Immature natural killer cell (primary cell): ENCODE results near the gene ALAD. TPM values are rescaled to one million over a fixed set of nuclear protein-coding genes. Genes with fewer than 3 reads are reported as not detected.
"Not testable (repeated sequence)": the region's sequence is repeated elsewhere in the genome, so short reads cannot be mapped to it uniquely, and the experiment has no call there.

Experiments used
- DNase-seq, 3 donors: peaks; one replicate each; pipeline ENCODE4 v3.0.0; 2022; ENCODE audit warnings: mixed read lengths in 1 of 3
- H3K27ac Mint-ChIP-seq, 6 donors: one replicate each; pipeline ENCODE4 v1.8.0; 2020; ENCODE audit warnings: mixed read lengths in 6 of 6, mild to moderate bottlenecking in 5 of 6, inconsistent platforms in 4 of 6, moderate library complexity in 3 of 6
- H3K27me3 Mint-ChIP-seq, 3 donors: one replicate each; pipeline ENCODE4 v1.8.0; 2020 to 2021; ENCODE audit warnings: low read depth in 3 of 3, mild to moderate bottlenecking in 3 of 3, mixed read lengths in 3 of 3, moderate library complexity in 3 of 3, inconsistent platforms in 1 of 3
- H3K36me3 Mint-ChIP-seq, 3 donors: one replicate each; pipeline ENCODE4 v1.8.0; 2020; ENCODE audit warnings: mixed read lengths in 3 of 3, inconsistent platforms in 2 of 3, mild to moderate bottlenecking in 2 of 3
- H3K4me1 Mint-ChIP-seq, 2 donors: one replicate each; pipeline ENCODE4 v1.8.0; 2020; ENCODE audit warnings: inconsistent platforms in 2 of 2, mild to moderate bottlenecking in 2 of 2, mixed read lengths in 2 of 2, moderate library complexity in 1 of 2
- H3K4me3 Mint-ChIP-seq, 5 donors: one replicate each; pipeline ENCODE4 v1.8.0; 2020; ENCODE audit warnings: mild to moderate bottlenecking in 5 of 5, mixed read lengths in 5 of 5, inconsistent platforms in 3 of 5, moderate library complexity in 3 of 5
- H3K9me3 Mint-ChIP-seq, 6 donors: one replicate each; pipeline ENCODE4 v1.8.0; 2020; ENCODE audit warnings: mild to moderate bottlenecking in 6 of 6, mixed read lengths in 6 of 6, inconsistent platforms in 4 of 6, moderate library complexity in 3 of 6
- polyA plus RNA-seq, 3 donors: library from polyadenylated mRNA; unstranded; fragments of 300-500 nt; fragmentation: Illumina TruSeq; gene quantifications; one replicate each; pipeline ENCODE4 v1.2.3, GENCODE V29; 2021

The ALAD gene
- polyA plus RNA-seq, 3 donors from 2014 or later = 11.9 to 26.7 (median 19.7) TPM

DNA sequence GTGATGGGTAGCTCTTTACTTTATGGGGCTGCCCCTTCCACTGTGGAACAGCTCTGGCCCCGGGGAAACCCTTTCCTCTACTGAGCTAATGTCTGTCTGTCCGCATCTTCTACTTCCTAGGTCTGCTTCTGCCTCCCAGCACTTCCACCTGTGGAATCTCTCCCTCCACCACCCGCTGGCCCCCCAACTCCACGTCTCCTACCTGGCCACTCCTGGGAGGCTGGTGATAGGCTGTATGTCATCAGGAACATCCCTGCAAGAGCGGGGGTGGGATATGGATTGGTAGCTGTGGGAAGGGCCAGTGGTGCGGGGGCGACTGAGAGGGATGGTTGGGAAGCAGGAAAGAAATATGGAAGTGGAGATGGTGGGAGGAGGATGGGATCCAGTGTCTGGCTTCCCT is 9.2 kb downstream of the ALAD start:
- Mint-ChIP-seq H3K4me1 (peaks cover 0 to 3% of the 10 kb centered on the region in 2 donors), H3K27me3 (peaks cover 0 to 3% (median 0%) of the 10 kb centered on the region in 3 donors), H3K9me3 (no peaks in the 10 kb centered on the region), H3K4me3 (no peak overlapping the region), H3K27ac (no peak overlapping the region), H3K36me3 (peaks cover 8 to 37% (median 14%) of the 10 kb centered on the region in 3 donors)
- no peak for DNase-seq

DNA sequence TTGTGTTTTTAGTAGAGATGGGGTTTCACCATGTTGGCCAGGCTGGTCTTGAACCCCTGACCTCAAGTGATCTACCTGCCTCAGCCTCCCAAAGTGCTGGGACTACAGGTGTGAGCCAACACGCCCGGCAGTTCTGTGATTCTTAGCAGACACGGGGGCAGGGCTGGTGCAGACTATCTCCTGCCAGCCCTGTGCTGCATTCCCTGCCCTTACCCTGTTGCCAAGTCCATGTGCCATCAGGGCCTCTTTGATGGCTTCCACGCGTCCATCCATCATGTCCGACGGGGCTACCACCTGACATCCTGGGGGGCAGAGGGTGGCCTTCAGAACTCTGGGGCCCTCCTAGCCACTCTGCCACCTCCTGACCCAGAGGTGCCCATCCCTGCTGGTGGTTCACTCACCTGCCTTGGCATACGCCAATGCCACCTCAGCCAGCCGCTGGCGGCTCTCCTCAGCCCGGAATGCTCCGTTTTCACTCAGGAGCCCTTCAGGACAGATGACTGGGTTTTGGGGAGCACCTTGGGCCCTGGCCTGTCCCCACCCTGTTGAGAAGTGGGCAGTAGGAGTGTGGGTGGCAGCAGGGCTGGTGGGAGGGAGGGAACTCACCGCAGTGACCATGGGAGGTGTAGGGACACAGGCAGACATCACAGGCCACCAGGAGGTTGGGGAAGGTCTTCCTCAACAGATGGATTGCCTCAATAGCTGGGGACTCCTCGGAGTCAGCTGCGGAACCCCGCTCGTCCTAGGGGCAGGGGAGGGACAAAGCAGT is 10.7 kb downstream of the ALAD start:
- H3K9me3 Mint-ChIP-seq = no peaks in the 10 kb centered on the region

DNA sequence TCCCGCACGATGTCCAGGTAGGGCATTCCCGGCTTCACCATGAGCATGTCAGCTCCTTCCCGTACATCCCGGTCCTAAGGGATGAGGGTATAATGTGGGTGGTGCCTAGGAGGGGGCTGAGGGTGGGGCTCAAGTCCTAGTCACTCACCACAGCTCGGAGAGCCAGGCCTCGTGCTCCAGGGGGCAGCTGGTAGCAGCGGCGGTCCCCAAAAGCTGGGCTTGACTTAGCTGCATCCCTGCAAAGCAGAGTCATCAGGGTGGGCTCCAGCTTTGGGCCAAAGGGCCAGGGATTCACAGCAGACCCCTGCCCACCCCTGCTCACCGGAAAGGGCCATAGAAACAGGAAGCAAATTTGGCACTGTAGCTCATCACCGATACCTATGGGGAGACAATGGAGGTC is 11.6 kb downstream of the ALAD start:
- no peak overlapping the region for H3K4me3 Mint-ChIP-seq
- H3K36me3 Mint-ChIP-seq = peaks cover 8 to 45% (median 16%) of the 10 kb centered on the region in 3 donors
- no peaks in the 10 kb centered on the region for H3K4me1 Mint-ChIP-seq
- H3K9me3 Mint-ChIP-seq = no peaks in the 10 kb centered on the region
- no peak for DNase-seq
- H3K27me3 Mint-ChIP-seq = peaks cover 0 to 3% (median 0%) of the 10 kb centered on the region in 3 donors
- no peak overlapping the region for H3K27ac Mint-ChIP-seq

More for the DNA sequence above, 10.7 kb downstream of the ALAD start:
- Mint-ChIP-seq H3K36me3 (peaks cover 8 to 45% (median 16%) of the 10 kb centered on the region in 3 donors), H3K27ac (no peak overlapping the region), H3K4me3 (no peak overlapping the region), H3K4me1 (no peaks in the 10 kb centered on the region), H3K27me3 (peaks cover 0 to 3% (median 0%) of the 10 kb centered on the region in 3 donors)
- DNase-seq = no peak

DNA sequence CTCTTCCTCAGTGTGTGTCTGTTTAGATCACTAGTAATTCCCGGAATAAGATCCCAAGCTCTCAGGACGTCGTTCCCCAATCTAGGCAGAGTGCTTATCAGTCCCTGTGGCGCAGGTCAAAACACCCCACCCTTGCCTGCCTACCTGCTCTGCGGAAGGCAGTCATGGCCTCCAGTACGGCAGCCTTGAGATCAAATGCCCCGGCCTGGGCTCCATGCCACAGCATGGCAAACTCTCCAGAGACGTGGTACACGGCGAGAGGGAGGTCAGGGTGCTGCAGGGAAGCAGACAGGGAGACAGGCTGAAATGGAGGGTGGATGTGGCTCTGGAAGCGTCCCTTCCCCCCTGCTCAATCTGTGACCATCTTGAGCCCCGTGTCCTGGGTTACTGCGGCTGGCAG is 12.3 kb downstream of the ALAD start:
- Mint-ChIP-seq H3K27me3 (peaks cover 0 to 3% (median 0%) of the 10 kb centered on the region in 3 donors), H3K27ac (no peak overlapping the region), H3K4me3 (no peak overlapping the region), H3K36me3 (peaks cover 8 to 45% (median 16%) of the 10 kb centered on the region in 3 donors), H3K9me3 (no peaks in the 10 kb centered on the region), H3K4me1 (no peaks in the 10 kb centered on the region)
- DNase-seq = no peak

DNA sequence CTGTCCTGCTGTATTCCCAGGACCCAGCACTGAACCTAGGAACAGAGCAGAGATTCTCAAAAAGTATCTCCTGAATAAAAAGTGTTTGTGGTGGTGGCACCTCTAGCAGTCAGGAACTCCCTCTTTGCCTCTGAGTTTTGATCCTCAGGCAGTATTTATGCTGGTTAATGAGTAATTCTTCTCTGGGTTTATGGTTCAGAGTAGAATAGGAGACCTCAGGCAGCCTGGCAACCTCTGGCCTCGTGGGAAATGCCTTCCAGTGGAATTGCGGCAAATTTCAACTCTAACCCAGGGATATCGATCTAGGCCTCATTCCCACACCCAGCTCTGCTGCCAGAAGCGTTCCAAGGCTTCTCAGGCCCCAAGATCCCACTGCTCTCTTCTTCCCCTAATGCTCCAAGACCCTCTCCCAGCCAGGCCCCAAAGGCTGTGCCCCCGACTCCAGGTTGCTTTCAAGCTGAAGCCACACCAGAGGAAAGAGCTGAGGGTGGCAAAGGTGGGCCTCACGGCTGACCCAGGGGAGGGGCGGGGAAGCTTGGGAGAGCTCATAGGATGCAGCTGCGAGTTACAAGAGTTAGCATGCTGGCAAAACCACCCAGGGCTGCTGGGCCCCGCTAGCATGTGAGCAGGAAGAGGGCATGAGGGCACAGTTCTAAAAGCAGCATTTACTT is 13.4 kb downstream of the ALAD start:
- Mint-ChIP-seq H3K4me3 (no peak overlapping the region), H3K4me1 (no peaks in the 10 kb centered on the region), H3K27ac (peak overlapping the region in 1 of 6 donors; percentile 71)

DNA sequence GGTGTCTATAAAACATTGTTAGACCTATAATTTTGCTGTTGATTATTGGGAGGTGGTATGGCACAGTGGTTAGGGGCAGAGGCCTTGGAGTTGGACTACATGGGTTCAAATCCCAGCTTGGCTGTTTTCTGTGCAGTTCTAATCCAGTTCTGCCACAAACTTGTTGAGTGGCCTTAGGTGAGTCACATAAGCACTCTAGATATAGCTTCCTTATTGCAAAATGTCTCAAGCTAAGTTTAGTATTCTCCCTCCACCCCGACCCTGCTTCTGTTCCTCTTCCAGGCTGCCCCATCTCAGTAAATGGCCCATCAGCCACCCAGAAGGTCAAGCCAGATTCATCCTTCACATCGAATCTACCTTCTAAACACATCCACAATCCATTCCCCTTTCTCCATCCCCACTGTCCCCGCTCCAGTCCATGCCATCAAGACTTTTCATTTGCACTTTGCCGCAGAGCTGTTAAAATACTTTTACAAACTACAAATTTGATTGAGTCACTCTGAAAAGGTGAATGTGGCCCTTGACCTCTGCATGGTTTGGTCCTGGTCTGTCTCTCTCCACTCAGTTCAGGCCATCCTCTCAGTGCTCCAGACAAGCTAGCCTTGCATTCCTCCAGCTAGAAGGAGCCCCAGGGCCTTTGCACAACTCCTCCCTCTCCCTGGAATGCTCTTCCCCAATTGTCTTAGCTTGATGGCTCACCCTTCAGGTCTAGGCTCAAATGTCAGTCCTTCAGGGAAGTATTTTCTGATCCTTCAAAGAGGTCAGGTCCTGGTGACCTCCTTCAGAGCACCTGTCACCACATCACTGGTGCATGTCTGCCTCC is 14.3 kb downstream of the ALAD start:
- Mint-ChIP-seq H3K4me3 (no peak overlapping the region), H3K36me3 (peaks cover 8 to 33% (median 16%) of the 10 kb centered on the region in 3 donors), H3K27ac (peak overlapping the region in 1 of 6 donors; percentile 71), H3K4me1 (no peaks in the 10 kb centered on the region), H3K27me3 (peaks cover 0 to 1% (median 0%) of the 10 kb centered on the region in 3 donors), H3K9me3 (no peaks in the 10 kb centered on the region)
- no peak for DNase-seq

More for the DNA sequence above, 13.4 kb downstream of the ALAD start:
- no peak for DNase-seq
- peaks cover 8 to 41% (median 16%) of the 10 kb centered on the region in 3 donors for H3K36me3 Mint-ChIP-seq
- no peaks in the 10 kb centered on the region for H3K9me3 Mint-ChIP-seq
- H3K27me3 Mint-ChIP-seq = peaks cover 0 to 1% (median 0%) of the 10 kb centered on the region in 3 donors

DNA sequence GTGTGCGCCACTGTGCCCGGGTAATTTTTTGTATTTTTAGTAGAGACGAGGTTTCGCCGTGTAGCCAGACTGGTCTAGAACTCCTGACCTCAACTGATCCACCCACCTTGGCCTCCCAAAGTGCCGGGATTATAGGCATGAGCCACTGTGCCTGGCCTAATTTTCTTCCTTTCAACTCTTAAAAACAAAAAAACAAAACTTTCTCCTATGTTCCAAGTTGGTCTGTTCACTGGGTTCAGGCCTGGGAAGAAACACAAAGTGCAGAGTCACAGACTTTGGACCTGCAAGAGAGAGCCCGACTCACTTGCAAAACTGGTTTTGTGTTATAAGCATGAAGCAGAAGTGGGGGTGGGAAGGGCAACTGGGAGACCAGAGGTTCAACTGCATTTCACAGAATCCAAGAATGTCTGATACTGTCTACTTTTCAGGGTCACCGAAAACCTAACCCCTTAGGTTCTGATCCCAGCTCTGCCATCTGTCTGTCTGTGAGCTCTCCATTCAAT is 19.1 kb downstream of the ALAD start:
- Mint-ChIP-seq H3K4me1 (peaks cover 0 to 1% of the 10 kb centered on the region in 2 donors), H3K4me3 (no peak overlapping the region)

DNA sequence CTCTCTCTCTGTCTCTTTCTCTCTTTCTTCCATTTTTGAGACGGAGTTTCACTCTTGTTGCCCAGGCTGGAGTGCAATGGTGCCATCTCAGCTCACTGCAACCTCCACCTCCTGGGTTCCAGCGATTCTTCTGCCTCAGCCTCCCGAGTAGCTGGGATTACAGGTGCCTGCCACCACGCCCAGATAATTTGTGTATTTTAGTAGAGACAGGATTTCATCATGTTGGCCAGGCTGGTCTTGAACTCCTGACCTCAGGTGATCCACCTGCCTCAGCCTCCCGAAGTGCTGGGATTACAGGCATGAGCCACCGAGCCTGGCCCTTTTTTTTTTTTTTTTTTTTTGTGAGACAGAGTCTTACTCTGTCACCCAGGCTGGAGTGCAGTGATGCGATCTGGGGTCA is 19.6 kb downstream of the ALAD start:
- H3K4me1 Mint-ChIP-seq, H3K27me3 Mint-ChIP-seq, H3K27ac Mint-ChIP-seq, H3K36me3 Mint-ChIP-seq, DNase-seq, H3K4me3 Mint-ChIP-seq, H3K9me3 Mint-ChIP-seq: not testable (repeated sequence)

More for the DNA sequence above, 19.1 kb downstream of the ALAD start:
- Mint-ChIP-seq H3K9me3 (no peaks in the 10 kb centered on the region), H3K27ac (no peak overlapping the region), H3K36me3 (peaks cover under 1 to 13% (median 2%) of the 10 kb centered on the region in 3 donors), H3K27me3 (peaks cover 0 to 2% (median 1%) of the 10 kb centered on the region in 3 donors)
- no peak for DNase-seq

DNA sequence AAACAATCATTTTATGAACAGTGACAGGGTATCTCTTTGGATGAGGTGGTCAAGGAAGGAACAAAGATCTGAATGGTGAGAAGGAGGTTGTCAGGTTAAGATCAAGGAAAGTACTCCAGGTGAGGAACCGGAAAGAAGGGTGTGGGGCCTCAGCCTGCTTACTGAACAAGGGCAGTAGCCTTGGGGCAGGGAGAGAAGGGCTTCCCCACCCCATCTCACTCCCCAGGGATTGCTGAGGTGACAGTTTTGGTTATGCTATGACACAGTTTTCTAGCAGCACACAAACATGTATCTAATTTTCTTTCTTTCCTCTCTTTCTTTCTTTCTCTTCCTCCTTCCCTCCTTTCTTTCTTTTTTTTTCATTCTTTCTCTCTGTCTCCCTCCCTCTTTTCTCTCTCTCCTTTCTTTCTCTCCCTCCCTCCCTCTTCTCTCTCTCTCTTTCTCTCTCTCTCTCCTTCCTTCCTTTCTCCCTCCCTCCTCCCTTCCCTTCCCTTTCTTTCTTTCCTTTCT is 20.2 kb downstream of the ALAD start:
- peaks cover 0 to 6% (median 0%) of the 10 kb centered on the region in 3 donors for H3K36me3 Mint-ChIP-seq
- H3K9me3 Mint-ChIP-seq = no peaks in the 10 kb centered on the region
- DNase-seq = no peak
- H3K27ac Mint-ChIP-seq = no peak overlapping the region
- H3K4me1 Mint-ChIP-seq = peaks cover 0 to 2% of the 10 kb centered on the region in 2 donors
- H3K27me3 Mint-ChIP-seq = peaks cover 0 to 2% (median 0%) of the 10 kb centered on the region in 3 donors
- no peak overlapping the region for H3K4me3 Mint-ChIP-seq

DNA sequence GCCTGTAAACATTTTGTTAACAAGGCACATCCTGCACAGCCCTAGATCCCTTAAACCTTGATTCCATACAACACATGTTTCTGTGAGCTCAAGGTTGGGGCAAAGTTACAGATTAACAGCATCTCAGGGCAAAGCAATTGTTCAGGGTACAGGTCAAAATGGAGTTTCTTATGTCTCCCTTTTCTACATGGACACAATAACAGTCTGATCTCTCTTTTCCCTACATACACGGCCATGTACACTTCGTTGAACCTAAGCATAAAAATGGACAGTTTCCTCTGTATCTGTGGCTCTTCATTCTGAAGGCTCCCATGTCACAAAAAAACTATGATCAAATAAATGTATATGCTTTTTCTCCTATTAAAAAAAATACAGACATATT is 21.3 kb downstream of the ALAD start:
- not testable (repeated sequence) for H3K9me3 Mint-ChIP-seq, DNase-seq, H3K4me3 Mint-ChIP-seq, H3K36me3 Mint-ChIP-seq, H3K27me3 Mint-ChIP-seq
- Mint-ChIP-seq H3K27ac (peak overlapping the region in 1 of 6 donors; percentile 34), H3K4me1 (peaks cover 11 to 12% of the 10 kb centered on the region in 2 donors)

DNA sequence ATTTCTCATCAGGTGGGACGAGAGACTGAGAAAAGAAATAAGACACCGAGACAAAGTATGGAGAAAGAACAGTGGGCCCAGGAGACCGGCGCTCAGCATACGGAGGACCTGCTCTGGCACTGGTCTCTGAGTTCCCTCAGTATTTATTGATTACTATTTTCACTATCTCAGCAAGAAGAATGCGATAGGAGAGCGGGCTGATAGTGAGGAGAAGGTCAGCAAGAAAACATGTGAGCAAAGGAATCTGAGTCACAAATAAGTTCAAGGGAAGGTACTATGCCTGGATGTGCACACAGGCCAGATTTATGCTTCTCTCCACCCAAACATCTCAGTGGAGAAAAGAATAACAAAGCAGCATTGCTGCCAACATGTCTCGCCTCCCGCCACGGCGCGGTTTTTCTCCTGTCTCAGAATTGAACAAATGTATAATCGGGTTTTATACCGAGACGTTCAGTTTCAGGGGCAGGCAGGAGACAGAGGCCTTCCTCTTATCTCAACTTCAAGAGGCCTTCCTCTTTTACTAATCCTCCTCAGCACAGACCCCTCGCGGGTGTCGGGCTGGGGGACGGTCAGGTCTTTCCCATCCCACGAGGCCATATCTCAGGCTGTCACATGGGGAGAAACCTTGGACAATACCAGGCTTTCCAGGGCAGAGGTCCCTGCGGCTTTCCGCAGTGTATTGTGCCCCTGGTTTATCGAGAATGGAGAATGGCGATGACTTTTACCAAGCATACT is 21.8 kb downstream of the ALAD start:
- not testable (repeated sequence) for H3K4me3 Mint-ChIP-seq, H3K9me3 Mint-ChIP-seq

DNA sequence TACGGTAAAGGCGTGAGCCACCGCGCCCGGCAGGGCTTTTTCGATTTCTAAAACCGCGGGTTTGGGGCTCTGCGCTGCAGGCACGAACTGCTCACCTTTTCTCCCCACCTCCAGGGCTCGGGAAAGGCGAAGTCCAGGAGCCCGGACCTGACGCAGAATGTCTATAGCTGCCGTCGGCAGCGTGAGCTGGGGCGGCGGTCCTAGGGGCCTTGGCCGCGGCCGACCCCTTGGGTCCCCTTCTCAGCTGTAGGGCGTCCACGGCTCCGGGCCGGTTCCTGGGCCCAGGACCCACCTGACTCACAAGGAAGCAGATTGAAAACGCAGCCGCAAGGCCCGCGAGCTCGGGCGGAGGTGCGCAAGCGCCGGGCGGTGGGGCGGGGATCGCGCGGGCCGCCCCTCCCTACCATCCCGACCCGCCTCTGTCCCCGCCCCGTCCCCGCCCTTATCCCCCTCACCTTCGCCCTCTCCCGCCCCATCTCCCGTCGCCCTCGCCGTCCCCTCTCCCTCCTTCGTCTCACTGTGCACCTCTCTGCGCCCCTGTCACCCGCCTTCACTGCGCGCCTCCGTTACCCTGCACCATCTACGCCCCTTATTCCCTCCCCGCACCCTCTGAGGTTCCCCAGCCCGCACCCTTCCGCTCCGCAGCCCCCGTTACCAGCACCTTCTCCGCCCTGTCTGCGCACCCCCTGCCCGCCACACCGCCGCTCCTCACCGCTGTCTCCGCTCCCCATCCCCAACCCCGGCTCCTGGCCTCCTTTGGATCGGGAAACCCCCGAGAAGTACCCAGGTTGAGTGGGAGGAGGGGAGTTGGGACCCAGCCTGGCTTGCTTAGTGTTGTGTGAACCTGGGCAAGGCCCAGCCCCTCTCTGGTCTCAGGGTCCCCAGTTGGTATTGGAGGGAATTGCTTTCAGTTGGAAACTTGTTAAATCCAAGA is 24.2 kb downstream of the ALAD start, which contains the start of gene HDHD3:
HDHD3 (minus strand) TSS at position 353 of the 934 bp plus-strand sequence. CDS start 2,632 bp downstream, outside the sequence.
- Mint-ChIP-seq H3K27ac (peak within 1 kb of the TSS; percentile 51 to 81 (median 75)), H3K4me3 (peak within 1 kb of the TSS; percentile 82 to 88 (median 84)), H3K4me1 (peaks cover 15 to 17% of the 10 kb centered on the region in 2 donors), H3K9me3 (no peaks in the 10 kb centered on the region), H3K27me3 (peaks cover 0 to 4% (median 2%) of the 10 kb centered on the region in 3 donors), H3K36me3 (peaks cover 0 to 5% (median 0%) of the 10 kb centered on the region in 3 donors)
- DNase-seq = peak; percentile 69 to 80 (median 76)

More for the DNA sequence above, 21.8 kb downstream of the ALAD start:
- DNase-seq, H3K27me3 Mint-ChIP-seq, H3K36me3 Mint-ChIP-seq: not testable (repeated sequence)
- Mint-ChIP-seq H3K27ac (peak overlapping the region in 4 of 6 donors; percentile 21 to 71 (median 46)), H3K4me1 (peaks cover 15 to 16% of the 10 kb centered on the region in 2 donors)
